Glutamatergic neuron (in vitro differentiated cells): ENCODE data around the gene WFDC1. TPM values are rescaled to one million over a fixed set of nuclear protein-coding genes. Genes with fewer than 3 reads are reported as not detected.
A peak's percentile ranks its signal among the peaks of the same experiment; 100 is the strongest.

Experiments
- DNase-seq: peaks from one replicate; pipeline ENCODE4 v3.0.0; 2022
- H3K27ac Mint-ChIP-seq: one replicate; pipeline ENCODE4 v1.8.0; 2020; ENCODE audit warnings: mild to moderate bottlenecking, mixed read lengths, inconsistent platforms; ENCODE audit not compliant: unreplicated experiment
- H3K27me3 Mint-ChIP-seq: one replicate; pipeline ENCODE4 v1.8.0; 2020; ENCODE audit warnings: mild to moderate bottlenecking, moderate library complexity, mixed read lengths, inconsistent platforms; ENCODE audit not compliant: unreplicated experiment
- H3K36me3 Mint-ChIP-seq: one replicate; pipeline ENCODE4 v1.8.0; 2020; ENCODE audit warnings: mild to moderate bottlenecking, mixed read lengths, inconsistent platforms; ENCODE audit not compliant: unreplicated experiment
- H3K4me1 Mint-ChIP-seq: one replicate; pipeline ENCODE4 v1.8.0; 2020; ENCODE audit warnings: mild to moderate bottlenecking, low read depth, mixed read lengths, inconsistent platforms; ENCODE audit not compliant: unreplicated experiment
- H3K4me3 Mint-ChIP-seq: one replicate; pipeline ENCODE4 v1.8.0; 2020; ENCODE audit warnings: mild to moderate bottlenecking, mixed read lengths, inconsistent platforms; ENCODE audit not compliant: unreplicated experiment
- H3K9me3 Mint-ChIP-seq: one replicate; pipeline ENCODE4 v1.8.0; 2020; ENCODE audit warnings: mild to moderate bottlenecking, moderate library complexity, mixed read lengths, inconsistent platforms; ENCODE audit not compliant: unreplicated experiment
- total RNA-seq: library from RNA; stranded (reverse); fragmentation: NEBNext Ultra II Directional; extraction: Animal tissue kit (Norgen Biotek cat#: 25700); gene quantifications from one replicate; pipeline ENCODE4 v1.2.1, GENCODE V29; 2021; ENCODE audit not compliant: unreplicated experiment
- TF ChIP-seq, protein P1 (sequence below): fragments of 200-600 bp; sonication (generic); IDR thresholded peaks from one replicate; pipeline ENCODE4 v1.5.0; 2021; ENCODE audit not compliant: partially characterized antibody, unreplicated experiment

The WFDC1 gene
- total RNA-seq, 1 donor from 2014 or later: 0.93 TPM

- Mint-ChIP-seq H3K36me3 (no peaks in the 10 kb centered on the region), H3K4me1 (peaks cover 4% of the 10 kb centered on the region), H3K27ac (peak overlapping the region; percentile 2), H3K27me3 (peaks cover 4% of the 10 kb centered on the region), H3K4me3 (no peak overlapping the region), H3K9me3 (peaks cover 8% of the 10 kb centered on the region)
- peak; percentile 71 for DNase-seq
- TF ChIP-seq, protein P1, sequence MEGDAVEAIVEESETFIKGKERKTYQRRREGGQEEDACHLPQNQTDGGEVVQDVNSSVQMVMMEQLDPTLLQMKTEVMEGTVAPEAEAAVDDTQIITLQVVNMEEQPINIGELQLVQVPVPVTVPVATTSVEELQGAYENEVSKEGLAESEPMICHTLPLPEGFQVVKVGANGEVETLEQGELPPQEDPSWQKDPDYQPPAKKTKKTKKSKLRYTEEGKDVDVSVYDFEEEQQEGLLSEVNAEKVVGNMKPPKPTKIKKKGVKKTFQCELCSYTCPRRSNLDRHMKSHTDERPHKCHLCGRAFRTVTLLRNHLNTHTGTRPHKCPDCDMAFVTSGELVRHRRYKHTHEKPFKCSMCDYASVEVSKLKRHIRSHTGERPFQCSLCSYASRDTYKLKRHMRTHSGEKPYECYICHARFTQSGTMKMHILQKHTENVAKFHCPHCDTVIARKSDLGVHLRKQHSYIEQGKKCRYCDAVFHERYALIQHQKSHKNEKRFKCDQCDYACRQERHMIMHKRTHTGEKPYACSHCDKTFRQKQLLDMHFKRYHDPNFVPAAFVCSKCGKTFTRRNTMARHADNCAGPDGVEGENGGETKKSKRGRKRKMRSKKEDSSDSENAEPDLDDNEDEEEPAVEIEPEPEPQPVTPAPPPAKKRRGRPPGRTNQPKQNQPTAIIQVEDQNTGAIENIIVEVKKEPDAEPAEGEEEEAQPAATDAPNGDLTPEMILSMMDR: no peak
These were observed 28.2 kb upstream of the WFDC1 start for GRCh38 chr16:84266451-84266850.

GRCh38 chr16:84267380-84267779 lies 27.3 kb upstream of the WFDC1 start:
- no peaks in the 10 kb centered on the region for H3K36me3 Mint-ChIP-seq
- no peak for DNase-seq
- TF ChIP-seq, protein P1: no peak
- H3K9me3 Mint-ChIP-seq: peaks cover 8% of the 10 kb centered on the region
- H3K4me1 Mint-ChIP-seq: peaks cover 4% of the 10 kb centered on the region
- no peak overlapping the region for H3K4me3 Mint-ChIP-seq
- H3K27ac Mint-ChIP-seq: no peak overlapping the region
- peaks cover 4% of the 10 kb centered on the region for H3K27me3 Mint-ChIP-seq

GRCh38 chr16:84268291-84269040 lies 26.2 kb upstream of the WFDC1 start:
- Mint-ChIP-seq H3K27ac (no peak overlapping the region), H3K27me3 (peaks cover 4% of the 10 kb centered on the region), H3K4me1 (peaks cover 4% of the 10 kb centered on the region), H3K36me3 (no peaks in the 10 kb centered on the region), H3K4me3 (no peak overlapping the region), H3K9me3 (peaks cover 8% of the 10 kb centered on the region)
- TF ChIP-seq, protein P1: no peak
- no peak for DNase-seq

DNA sequence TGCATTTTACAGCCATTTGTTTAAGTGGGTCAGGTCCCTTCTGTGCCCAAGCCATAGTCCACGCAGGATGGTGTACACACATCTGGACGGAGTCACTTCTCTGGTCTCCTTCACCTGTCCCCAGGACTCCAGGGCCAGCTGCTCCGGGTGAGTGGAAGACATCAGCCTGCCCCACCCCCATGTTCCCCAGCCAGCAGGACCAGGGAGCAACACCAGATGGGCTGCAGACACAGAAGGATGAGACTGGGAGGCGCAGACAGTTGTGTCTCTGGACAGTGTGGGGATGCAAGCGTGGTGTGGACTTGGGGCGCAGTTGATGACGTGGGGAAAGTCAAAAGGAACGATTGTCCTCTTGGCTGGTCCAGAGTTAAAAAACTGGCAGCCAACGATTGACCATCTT lies 24.6 kb upstream of the WFDC1 start:
- peak; percentile 36 for DNase-seq
- no peaks in the 10 kb centered on the region for H3K36me3 Mint-ChIP-seq
- TF ChIP-seq, protein P1: no peak
- H3K27me3 Mint-ChIP-seq: peaks cover 3% of the 10 kb centered on the region
- peaks cover 4% of the 10 kb centered on the region for H3K4me1 Mint-ChIP-seq
- no peak overlapping the region for H3K4me3 Mint-ChIP-seq
- peaks cover 8% of the 10 kb centered on the region for H3K9me3 Mint-ChIP-seq
- peak overlapping the region; percentile 14 for H3K27ac Mint-ChIP-seq

GRCh38 chr16:84270531-84270930 lies 24.1 kb upstream of the WFDC1 start:
- DNase-seq: no peak
- peaks cover 4% of the 10 kb centered on the region for H3K4me1 Mint-ChIP-seq
- peaks cover 8% of the 10 kb centered on the region for H3K9me3 Mint-ChIP-seq
- no peaks in the 10 kb centered on the region for H3K36me3 Mint-ChIP-seq
- peaks cover 3% of the 10 kb centered on the region for H3K27me3 Mint-ChIP-seq
- peak overlapping the region; percentile 36 for H3K4me3 Mint-ChIP-seq
- TF ChIP-seq, protein P1: no peak
- peak overlapping the region; percentile 46 for H3K27ac Mint-ChIP-seq
